ENCODE results near the gene FAM81A.

GRCh38 chr15:59515190-59515589 is 77.2 kb downstream of the FAM81A start:
- no peak for TF ChIP-seq CTCF (IDR thresholded peaks at IDR 0.05)
- no peak for TF ChIP-seq POLR2A (IDR thresholded peaks at IDR 0.05)
